BLaER1 treated with 17β-estradiol and CSF1 and Interleukin-3, amounts not matched to agents 10 nM and 100 nM (cell line): ENCODE results near the gene SNRNP48.
A peak's percentile ranks its signal among the peaks of the same experiment; 100 is the strongest.

Experiments
- H3K27ac ChIP-seq, 11 experiments: shearing (Covaris generic); formaldehyde crosslinking; 2 replicates each; pipeline ENCODE4 v1.8.1; 2022
- H3K27me3 ChIP-seq, 11 experiments: shearing (Covaris generic); formaldehyde crosslinking; 2 replicates each; pipeline ENCODE4 v1.8.1; 2022
- H3K36me3 ChIP-seq, 11 experiments: shearing (Covaris generic); formaldehyde crosslinking; 2 replicates each; pipeline ENCODE4 v1.8.1; 2022
- H3K4me1 ChIP-seq, 10 experiments: shearing (Covaris generic); formaldehyde crosslinking; 2 replicates each; pipeline ENCODE4 v1.8.1; 2022
- H3K4me2 ChIP-seq, 11 experiments: shearing (Covaris generic); formaldehyde crosslinking; 2 replicates each; pipeline ENCODE4 v1.8.1; 2022
- H3K4me3 ChIP-seq, 10 experiments: shearing (Covaris generic); formaldehyde crosslinking; 2 replicates each; pipeline ENCODE4 v1.8.1; 2022
- H3K9ac ChIP-seq, 11 experiments: shearing (Covaris generic); formaldehyde crosslinking; 2 replicates each; pipeline ENCODE4 v1.8.1; 2022
- H3K9me3 ChIP-seq, 11 experiments: shearing (Covaris generic); formaldehyde crosslinking; replicated peaks in 1 of 11; 2 replicates each; pipeline ENCODE4 v1.8.1; 2022
- H4K20me1 ChIP-seq, 11 experiments: shearing (Covaris generic); formaldehyde crosslinking; 2 replicates each; pipeline ENCODE4 v1.8.1; 2022
- Cebpa-rat ChIP-seq, 11 experiments: shearing (Covaris generic); IDR thresholded peaks; 2 replicates each; pipeline ENCODE4 v1.8.1; 2022

Gene SNRNP48

GRCh38 chr6:7568021-7568420 lies 22.0 kb upstream of the SNRNP48 start:
- Histone ChIP-seq H3K27me3 (no peaks in the 10 kb centered on the region), H3K27ac (no peak overlapping the region), H3K9me3 (no peaks in the 10 kb centered on the region), H3K4me1 (no peaks in the 10 kb centered on the region), H3K9ac (no peak overlapping the region), H3K4me2 (no peak overlapping the region), H3K36me3 (no peaks in the 10 kb centered on the region), H4K20me1 (no peaks in the 10 kb centered on the region), H3K4me3 (no peak overlapping the region)
- TF ChIP-seq Cebpa-rat (IDR thresholded peaks at IDR 0.05) = no peak

- Histone ChIP-seq H3K27ac (no peak overlapping the region), H3K4me2 (no peak overlapping the region), H3K4me1 (no peaks in the 10 kb centered on the region), H4K20me1 (no peaks in the 10 kb centered on the region), H3K9ac (no peak overlapping the region), H3K4me3 (no peak overlapping the region), H3K36me3 (no peaks in the 10 kb centered on the region), H3K27me3 (no peaks in the 10 kb centered on the region), H3K9me3 (no peaks in the 10 kb centered on the region)
- TF ChIP-seq Cebpa-rat (IDR thresholded peaks at IDR 0.05) = no peak
Observed at GRCh38 chr6:7569082-7569481, 20.9 kb upstream of the SNRNP48 start.

- Histone ChIP-seq H3K9ac (no peak overlapping the region), H3K9me3 (no peaks in the 10 kb centered on the region), H3K27ac (no peak overlapping the region), H3K4me2 (no peak overlapping the region), H3K4me1 (no peaks in the 10 kb centered on the region), H4K20me1 (no peaks in the 10 kb centered on the region), H3K27me3 (no peaks in the 10 kb centered on the region), H3K36me3 (no peaks in the 10 kb centered on the region), H3K4me3 (no peak overlapping the region)
- TF ChIP-seq Cebpa-rat (IDR thresholded peaks at IDR 0.05) = no peak
Observed at GRCh38 chr6:7572213-7572943, 17.6 kb upstream of the SNRNP48 start.

- Histone ChIP-seq H3K4me3 (no peak overlapping the region), H3K36me3 (no peaks in the 10 kb centered on the region), H3K9me3 (no peaks in the 10 kb centered on the region), H3K4me1 (no peaks in the 10 kb centered on the region), H3K27ac (no peak overlapping the region), H3K9ac (no peak overlapping the region), H3K27me3 (no peaks in the 10 kb centered on the region), H3K4me2 (no peak overlapping the region), H4K20me1 (no peaks in the 10 kb centered on the region)
- TF ChIP-seq Cebpa-rat (IDR thresholded peaks at IDR 0.05) = no peak
Observed at GRCh38 chr6:7574500-7574899, 15.5 kb upstream of the SNRNP48 start.

GRCh38 chr6:7578516-7578915 lies 11.5 kb upstream of the SNRNP48 start:
- Histone ChIP-seq H4K20me1 (no peaks in the 10 kb centered on the region), H3K9ac (no peak overlapping the region), H3K9me3 (no peaks in the 10 kb centered on the region; a peak in 1 of 22 replicates), H3K4me2 (no peak overlapping the region), H3K27ac (no peak overlapping the region), H3K36me3 (no peaks in the 10 kb centered on the region), H3K4me3 (no peak overlapping the region), H3K27me3 (no peaks in the 10 kb centered on the region), H3K4me1 (0 out of 20 replicates have a peak, but pooled peaks cover 0 to 3% (median 0%) of the 10 kb centered on the region in 10 experiments)
- TF ChIP-seq Cebpa-rat (IDR thresholded peaks at IDR 0.05) = no peak

GRCh38 chr6:7578931-7579330 lies 11.1 kb upstream of the SNRNP48 start:
- H3K27ac ChIP-seq = no peak overlapping the region
- H3K4me2 ChIP-seq = no peak overlapping the region
- no peaks in the 10 kb centered on the region for H3K36me3 ChIP-seq
- no peak for TF ChIP-seq Cebpa-rat (IDR thresholded peaks at IDR 0.05)
- no peaks in the 10 kb centered on the region for H3K27me3 ChIP-seq
- H3K9me3 ChIP-seq = no peaks in the 10 kb centered on the region; a peak in 1 of 22 replicates
- H3K4me3 ChIP-seq = no peak overlapping the region
- H4K20me1 ChIP-seq = no peaks in the 10 kb centered on the region
- 0 out of 20 replicates have a peak, but pooled peaks cover 0 to 3% (median 0%) of the 10 kb centered on the region in 10 experiments for H3K4me1 ChIP-seq
- H3K9ac ChIP-seq = no peak overlapping the region

- Histone ChIP-seq H3K4me1 (0 out of 20 replicates have a peak, but pooled peaks cover 0 to 3% (median 0%) of the 10 kb centered on the region in 10 experiments), H3K27ac (no peak overlapping the region), H3K36me3 (no peaks in the 10 kb centered on the region), H3K4me3 (no peak overlapping the region), H3K9ac (no peak overlapping the region), H3K27me3 (no peaks in the 10 kb centered on the region), H3K4me2 (no peak overlapping the region), H4K20me1 (no peaks in the 10 kb centered on the region), H3K9me3 (no peaks in the 10 kb centered on the region; a peak in 1 of 22 replicates)
- TF ChIP-seq Cebpa-rat (IDR thresholded peaks at IDR 0.05) = no peak
Observed at GRCh38 chr6:7579851-7580250, 10.1 kb upstream of the SNRNP48 start.

- TF ChIP-seq Cebpa-rat (IDR thresholded peaks at IDR 0.05) = no peak
- H3K9me3 ChIP-seq = no peaks in the 10 kb centered on the region; a peak in 1 of 22 replicates
- H3K36me3 ChIP-seq = no peaks in the 10 kb centered on the region
- H4K20me1 ChIP-seq = no peaks in the 10 kb centered on the region
- H3K4me2 ChIP-seq = peak overlapping the region in 2 of 11 experiments; percentile 18; a peak in 1 of 22 replicates
- 0 out of 20 replicates have a peak, but pooled peaks cover 0 to 3% (median 0%) of the 10 kb centered on the region in 10 experiments for H3K4me1 ChIP-seq
- H3K27me3 ChIP-seq = no peaks in the 10 kb centered on the region
- H3K27ac ChIP-seq = no peak overlapping the region
- H3K9ac ChIP-seq = no peak overlapping the region
- H3K4me3 ChIP-seq = no peak overlapping the region
Observed at GRCh38 chr6:7580537-7580926, 9.5 kb upstream of the SNRNP48 start.

GRCh38 chr6:7580927-7581618 lies 8.9 kb upstream of the SNRNP48 start:
- H4K20me1 ChIP-seq = no peaks in the 10 kb centered on the region
- no peak for TF ChIP-seq Cebpa-rat (IDR thresholded peaks at IDR 0.05)
- 0 out of 20 replicates have a peak, but pooled peaks cover 0 to 3% (median 0%) of the 10 kb centered on the region in 10 experiments for H3K4me1 ChIP-seq
- H3K4me2 ChIP-seq = peak overlapping the region in 2 of 11 experiments; percentile 18; a peak in 2 of 22 replicates
- H3K27me3 ChIP-seq = no peaks in the 10 kb centered on the region
- H3K4me3 ChIP-seq = no peak overlapping the region
- H3K27ac ChIP-seq = no peak overlapping the region
- H3K36me3 ChIP-seq = no peaks in the 10 kb centered on the region
- H3K9me3 ChIP-seq = no peaks in the 10 kb centered on the region; a peak in 1 of 22 replicates
- H3K9ac ChIP-seq = no peak overlapping the region
